ENCODE measurements around the gene PTPRD.

Gene PTPRD

GRCh38 chr9:8428389-8428788 is 2184.4 kb downstream of the PTPRD start:
- no peak overlapping the region for H4K8ac ChIP-seq (ENCODE audit: low read depth, low read length)
- H3K9ac ChIP-seq (ENCODE audit: low read length): no peak overlapping the region
- H4K91ac ChIP-seq (ENCODE audit: low read depth, low read length): no peak overlapping the region
- no peak overlapping the region for H2BK12ac ChIP-seq (ENCODE audit: low read length)
- no peak overlapping the region for H3K18ac ChIP-seq (ENCODE audit: low read length)
- no peaks in the 10 kb centered on the region for H3K36me3 ChIP-seq (ENCODE audit: control insufficient read depth in 1 of 2, insufficient read depth in 2 of 2, low read length in 2 of 2)
- H2BK120ac ChIP-seq (ENCODE audit: insufficient read depth, low read length, poor library complexity): no peak overlapping the region
- H2BK5ac ChIP-seq (ENCODE audit: low read depth, low read length, poor library complexity): no peak overlapping the region
- H3K27ac ChIP-seq (ENCODE audit: low read depth, low read length): no peak overlapping the region
- H3K27me3 ChIP-seq (ENCODE audit: insufficient read depth, low read length): no peaks in the 10 kb centered on the region
- H3K79me1 ChIP-seq (ENCODE audit: low read length): no peaks in the 10 kb centered on the region
- H3K4ac ChIP-seq (ENCODE audit: low read depth, low read length): no peak overlapping the region
- no peaks in the 10 kb centered on the region for H3K4me1 ChIP-seq (ENCODE audit: control insufficient read depth in 1 of 2, insufficient read depth in 2 of 2, low read length in 2 of 2)
- no peak overlapping the region for H2AK5ac ChIP-seq (ENCODE audit: low read length)
- H3K79me2 ChIP-seq (ENCODE audit: control insufficient read depth, insufficient read depth, low read length, poor library complexity): no peaks in the 10 kb centered on the region
- no peak overlapping the region for H3K4me3 ChIP-seq (ENCODE audit: low read depth, low read length)
- no peak overlapping the region for H3K4me2 ChIP-seq (ENCODE audit: low read length)
- H3K9me3 ChIP-seq (ENCODE audit: insufficient read depth, low read depth, low read length): no peaks in the 10 kb centered on the region
- DNase-seq: no peak
- no peak overlapping the region for H3K23ac ChIP-seq (ENCODE audit: low read length)
- no peak overlapping the region for H4K12ac ChIP-seq (ENCODE audit: low read depth, low read length)
- H2AFZ ChIP-seq (ENCODE audit: insufficient read depth, low read length, poor library complexity): no peak overlapping the region
- no CpG with 5 or more reads among the region's 3 CpGs for WGBS (ENCODE audit: extremely low coverage, insufficient coverage, insufficient read length)
- H3K14ac ChIP-seq (ENCODE audit: low read length): no peak overlapping the region

- H2BK12ac ChIP-seq (ENCODE audit: low read length): no peak overlapping the region
- H3K18ac ChIP-seq (ENCODE audit: low read length): no peak overlapping the region
- H3K27me3 ChIP-seq (ENCODE audit: insufficient read depth, low read length): no peaks in the 10 kb centered on the region
- no peak overlapping the region for H3K9ac ChIP-seq (ENCODE audit: low read length)
- no peaks in the 10 kb centered on the region for H3K79me1 ChIP-seq (ENCODE audit: low read length)
- DNase-seq: no peak
- no peaks in the 10 kb centered on the region for H3K9me3 ChIP-seq (ENCODE audit: insufficient read depth, low read depth, low read length)
- no peak overlapping the region for H2BK120ac ChIP-seq (ENCODE audit: insufficient read depth, low read length, poor library complexity)
- WGBS (ENCODE audit: extremely low coverage, insufficient coverage, insufficient read length): no CpG with 5 or more reads among the region's 3 CpGs
- H3K4me2 ChIP-seq (ENCODE audit: low read length): no peak overlapping the region
- no peak overlapping the region for H3K27ac ChIP-seq (ENCODE audit: low read depth, low read length)
- H2AFZ ChIP-seq (ENCODE audit: insufficient read depth, low read length, poor library complexity): no peak overlapping the region
- H4K91ac ChIP-seq (ENCODE audit: low read depth, low read length): no peak overlapping the region
- H4K12ac ChIP-seq (ENCODE audit: low read depth, low read length): no peak overlapping the region
- no peak overlapping the region for H4K8ac ChIP-seq (ENCODE audit: low read depth, low read length)
- no peaks in the 10 kb centered on the region for H3K79me2 ChIP-seq (ENCODE audit: control insufficient read depth, insufficient read depth, low read length, poor library complexity)
- no peaks in the 10 kb centered on the region for H3K4me1 ChIP-seq (ENCODE audit: control insufficient read depth in 1 of 2, insufficient read depth in 2 of 2, low read length in 2 of 2)
- H2AK5ac ChIP-seq (ENCODE audit: low read length): no peak overlapping the region
- H3K14ac ChIP-seq (ENCODE audit: low read length): no peak overlapping the region
- H3K36me3 ChIP-seq (ENCODE audit: control insufficient read depth in 1 of 2, insufficient read depth in 2 of 2, low read length in 2 of 2): peaks cover 0 to 2% of the 10 kb centered on the region in 2 experiments
- H3K4me3 ChIP-seq (ENCODE audit: low read depth, low read length): no peak overlapping the region
- no peak overlapping the region for H2BK5ac ChIP-seq (ENCODE audit: low read depth, low read length, poor library complexity)
- no peak overlapping the region for H3K23ac ChIP-seq (ENCODE audit: low read length)
- H3K4ac ChIP-seq (ENCODE audit: low read depth, low read length): no peak overlapping the region
Measured at GRCh38 chr9:8424786-8425410, 2187.9 kb downstream of the PTPRD start.

GRCh38 chr9:8420416-8420815 is 2192.4 kb downstream of the PTPRD start:
- Histone ChIP-seq H3K4me2 (ENCODE audit: low read length) (no peak overlapping the region), H3K18ac (ENCODE audit: low read length) (no peak overlapping the region), H3K4ac (ENCODE audit: low read depth, low read length) (no peak overlapping the region), H4K91ac (ENCODE audit: low read depth, low read length) (no peak overlapping the region), H3K36me3 (ENCODE audit: control insufficient read depth in 1 of 2, insufficient read depth in 2 of 2, low read length in 2 of 2) (peaks cover 0 to 2% of the 10 kb centered on the region in 2 experiments), H3K23ac (ENCODE audit: low read length) (no peak overlapping the region), H3K79me1 (ENCODE audit: low read length) (no peaks in the 10 kb centered on the region), H3K27me3 (ENCODE audit: insufficient read depth, low read length) (no peaks in the 10 kb centered on the region), H4K12ac (ENCODE audit: low read depth, low read length) (no peak overlapping the region), H3K9me3 (ENCODE audit: insufficient read depth, low read depth, low read length) (no peaks in the 10 kb centered on the region), H3K9ac (ENCODE audit: low read length) (no peak overlapping the region), H2BK120ac (ENCODE audit: insufficient read depth, low read length, poor library complexity) (no peak overlapping the region), H3K14ac (ENCODE audit: low read length) (no peak overlapping the region), H2AFZ (ENCODE audit: insufficient read depth, low read length, poor library complexity) (no peak overlapping the region), H3K4me3 (ENCODE audit: low read depth, low read length) (no peak overlapping the region), H3K79me2 (ENCODE audit: control insufficient read depth, insufficient read depth, low read length, poor library complexity) (no peaks in the 10 kb centered on the region), H2BK5ac (ENCODE audit: low read depth, low read length, poor library complexity) (no peak overlapping the region), H2BK12ac (ENCODE audit: low read length) (no peak overlapping the region), H3K27ac (ENCODE audit: low read depth, low read length) (no peak overlapping the region), H4K8ac (ENCODE audit: low read depth, low read length) (no peak overlapping the region), H2AK5ac (ENCODE audit: low read length) (no peak overlapping the region), H3K4me1 (ENCODE audit: control insufficient read depth in 1 of 2, insufficient read depth in 2 of 2, low read length in 2 of 2) (no peaks in the 10 kb centered on the region)
- no CpG with 5 or more reads among the region's 2 CpGs for WGBS (ENCODE audit: extremely low coverage, insufficient coverage, insufficient read length)
- no peak for DNase-seq

- no CpG with 5 or more reads among the region's 3 CpGs for WGBS (ENCODE audit: extremely low coverage, insufficient coverage, insufficient read length)
- Histone ChIP-seq H2BK12ac (ENCODE audit: low read length) (no peak overlapping the region), H3K4me2 (ENCODE audit: low read length) (no peak overlapping the region), H3K79me1 (ENCODE audit: low read length) (no peaks in the 10 kb centered on the region), H3K36me3 (ENCODE audit: control insufficient read depth in 1 of 2, insufficient read depth in 2 of 2, low read length in 2 of 2) (peaks cover 0 to 2% of the 10 kb centered on the region in 2 experiments), H4K8ac (ENCODE audit: low read depth, low read length) (no peak overlapping the region), H2AFZ (ENCODE audit: insufficient read depth, low read length, poor library complexity) (no peak overlapping the region), H3K14ac (ENCODE audit: low read length) (no peak overlapping the region), H3K9me3 (ENCODE audit: insufficient read depth, low read depth, low read length) (no peaks in the 10 kb centered on the region), H3K79me2 (ENCODE audit: control insufficient read depth, insufficient read depth, low read length, poor library complexity) (no peaks in the 10 kb centered on the region), H3K4me3 (ENCODE audit: low read depth, low read length) (no peak overlapping the region), H3K18ac (ENCODE audit: low read length) (no peak overlapping the region), H3K4me1 (ENCODE audit: control insufficient read depth in 1 of 2, insufficient read depth in 2 of 2, low read length in 2 of 2) (no peaks in the 10 kb centered on the region), H4K91ac (ENCODE audit: low read depth, low read length) (no peak overlapping the region), H2BK120ac (ENCODE audit: insufficient read depth, low read length, poor library complexity) (no peak overlapping the region), H3K27me3 (ENCODE audit: insufficient read depth, low read length) (no peaks in the 10 kb centered on the region), H2BK5ac (ENCODE audit: low read depth, low read length, poor library complexity) (no peak overlapping the region), H3K4ac (ENCODE audit: low read depth, low read length) (no peak overlapping the region), H4K12ac (ENCODE audit: low read depth, low read length) (no peak overlapping the region), H3K27ac (ENCODE audit: low read depth, low read length) (no peak overlapping the region), H3K9ac (ENCODE audit: low read length) (no peak overlapping the region), H2AK5ac (ENCODE audit: low read length) (no peak overlapping the region), H3K23ac (ENCODE audit: low read length) (no peak overlapping the region)
- DNase-seq: no peak
Measured at GRCh38 chr9:8419596-8420275, 2193.1 kb downstream of the PTPRD start.
